ENCODE measurements around the gene C1orf53.

- no peak for TF ChIP-seq CTCF (IDR thresholded peaks at IDR 0.05 in 4 of 5, conservative IDR thresholded peaks at IDR 0.05 in 1 of 5)
- no peak for TF ChIP-seq POLR2A (IDR thresholded peaks at IDR 0.05)
These were observed 17.1 kb downstream of the C1orf53 start for GRCh38 chr1:197919346-197920066.
